Raji (cell line): ENCODE measurements around the gene LMTK3.

ENCODE experiments used
- POLR2A ChIP-seq: IDR thresholded peaks from 2 replicates; pipeline ENCODE4 v1.6.1; 2011; ENCODE audit warnings: low read depth, low read length, control low read depth; ENCODE audit not compliant: insufficient read depth

LMTK3 gene

GRCh38 chr19:48455171-48455907, 56.3 kb downstream of the LMTK3 start, which contains the start of gene KCNJ14:
Gene KCNJ14 (plus strand): TSS chr19:48455574. CDS start chr19:48461725, 6,151 bp downstream.
- TF ChIP-seq POLR2A, result no peak

DNA sequence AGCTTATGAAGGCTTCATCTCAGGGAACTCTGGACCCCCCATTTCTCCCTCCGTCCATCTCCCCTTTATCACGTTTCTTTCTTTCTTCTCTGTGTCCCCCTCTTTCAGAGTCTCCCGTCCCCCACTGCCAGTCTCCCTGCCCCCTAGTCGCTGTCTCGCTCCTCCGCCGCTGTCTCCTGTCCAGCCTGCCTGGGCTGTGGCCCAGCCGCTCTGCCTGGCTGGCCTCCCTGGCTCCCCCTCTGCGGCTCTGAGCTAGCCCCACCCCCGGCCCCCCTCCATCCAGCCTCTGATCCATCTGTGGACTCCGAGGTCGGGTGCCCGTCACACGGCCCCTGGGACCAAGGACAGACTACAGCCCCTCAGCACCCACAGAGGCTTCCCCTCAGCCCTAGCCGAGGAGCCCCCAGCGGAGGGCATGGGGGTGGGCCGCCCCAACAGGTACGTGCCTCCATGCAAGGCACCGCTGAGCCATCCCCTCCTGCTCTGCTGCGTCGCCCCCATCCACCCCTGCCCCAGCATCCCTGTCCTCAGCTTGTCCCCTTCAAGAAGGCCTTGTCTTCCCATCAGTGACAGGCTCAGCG, 57.4 kb downstream of the LMTK3 start:
- TF ChIP-seq POLR2A, result no peak

- TF ChIP-seq POLR2A, result no peak
Observed at GRCh38 chr19:48452289-48453190, 59.1 kb downstream of the LMTK3 start.

GRCh38 chr19:48451624-48452023, 60.0 kb downstream of the LMTK3 start:
- TF ChIP-seq POLR2A, result no peak

DNA sequence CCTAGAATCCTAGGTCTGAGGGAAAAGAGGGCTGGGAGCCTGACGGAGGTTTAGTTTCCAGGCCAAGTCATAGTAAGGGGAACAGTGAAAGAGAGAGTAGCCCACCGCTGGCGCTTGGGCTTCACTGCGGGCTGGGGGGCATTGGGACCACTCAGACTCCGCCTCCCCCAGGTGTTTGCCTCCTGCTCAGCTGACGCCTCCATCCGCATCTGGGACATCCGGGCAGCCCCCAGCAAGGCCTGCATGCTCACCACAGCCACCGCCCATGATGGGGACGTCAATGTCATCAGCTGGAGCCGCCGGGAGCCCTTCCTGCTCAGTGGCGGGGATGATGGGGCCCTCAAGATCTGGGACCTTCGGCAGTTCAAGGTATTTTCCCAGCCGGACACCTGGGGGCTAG, 60.8 kb downstream of the LMTK3 start:
- TF ChIP-seq POLR2A, result no peak

DNA sequence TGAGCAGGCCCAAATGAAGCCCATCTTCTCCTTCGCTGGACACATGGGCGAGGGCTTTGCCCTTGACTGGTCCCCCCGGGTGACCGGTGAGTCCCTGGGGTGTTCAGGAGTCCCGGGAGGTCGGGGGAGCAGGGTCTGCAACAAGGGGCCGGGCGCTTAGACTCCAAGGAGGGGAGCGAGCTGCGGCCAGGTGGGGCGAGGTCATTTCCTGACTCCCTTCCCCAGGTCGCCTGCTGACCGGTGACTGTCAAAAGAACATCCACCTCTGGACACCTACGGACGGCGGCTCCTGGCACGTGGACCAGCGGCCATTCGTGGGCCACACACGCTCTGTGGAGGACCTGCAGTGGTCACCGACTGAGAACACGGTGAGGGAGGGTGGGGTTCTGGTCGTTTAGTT, 61.2 kb downstream of the LMTK3 start:
- TF ChIP-seq POLR2A, result no peak

GRCh38 chr19:48448563-48448962, 63.1 kb downstream of the LMTK3 start:
- TF ChIP-seq POLR2A, result no peak

GRCh38 chr19:48446579-48446978, 65.1 kb downstream of the LMTK3 start:
- TF ChIP-seq POLR2A, result no peak

DNA sequence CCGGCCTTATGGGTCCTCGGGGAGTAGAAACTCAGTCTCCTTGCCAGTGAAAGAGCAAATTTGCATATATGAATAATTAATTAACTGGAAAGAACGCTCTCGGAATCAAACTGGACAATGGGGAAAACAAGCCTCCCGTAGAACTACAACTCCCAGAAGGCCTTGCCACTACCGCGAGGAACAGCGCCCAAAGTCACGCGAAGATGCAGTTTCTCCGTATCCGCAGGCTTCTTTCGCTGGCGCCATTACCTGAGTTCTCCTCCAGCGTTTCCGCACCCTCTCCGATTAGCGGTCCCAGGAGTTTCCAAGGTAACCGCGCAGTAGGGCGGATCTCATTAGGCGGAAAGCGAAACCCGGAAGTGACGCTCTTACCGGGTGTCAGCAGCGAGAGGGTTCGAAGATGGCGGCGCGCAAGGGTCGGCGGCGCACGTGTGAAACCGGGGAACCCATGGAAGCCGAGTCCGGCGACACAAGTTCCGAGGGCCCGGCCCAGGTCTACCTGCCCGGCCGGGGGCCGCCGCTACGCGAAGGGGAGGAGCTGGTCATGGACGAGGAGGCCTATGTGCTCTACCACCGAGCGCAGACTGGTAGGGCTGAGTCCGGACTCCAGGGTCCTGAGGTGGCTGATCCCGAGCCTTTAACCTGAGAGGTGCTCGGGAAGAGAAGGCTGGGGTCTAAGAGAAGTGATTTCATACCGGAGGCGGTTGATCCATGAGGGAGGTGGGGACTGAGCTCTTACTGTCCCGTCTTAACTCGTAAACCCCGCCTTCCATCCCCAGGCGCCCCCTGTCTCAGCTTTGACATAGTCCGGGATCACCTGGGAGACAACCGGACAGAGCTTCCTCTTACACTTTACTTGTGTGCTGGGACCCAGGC, 65.8 kb downstream of the LMTK3 start, which contains the start of gene GRWD1:
Gene GRWD1, plus strand, starts transcription at position 378 of the 876 bp plus-strand sequence. Its CDS starts 23 bp downstream, at position 401.
- peak; percentile 86 for TF ChIP-seq POLR2A

- TF ChIP-seq POLR2A, result no peak
Observed at GRCh38 chr19:48445256-48445605, 66.4 kb downstream of the LMTK3 start.

DNA sequence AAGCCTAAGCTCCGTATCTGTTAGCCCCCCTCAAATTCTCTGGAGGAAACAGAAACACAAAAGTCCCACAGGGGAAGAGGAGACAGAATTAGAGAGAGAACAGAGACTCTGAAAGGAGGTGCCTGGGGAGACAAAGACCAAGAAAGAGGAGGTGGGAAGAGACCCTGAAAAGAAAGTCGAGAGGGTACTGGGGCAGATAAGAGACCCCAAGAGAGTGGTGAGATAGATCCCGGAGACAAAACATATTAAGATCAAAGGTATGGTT, 66.8 kb downstream of the LMTK3 start:
- no peak for TF ChIP-seq POLR2A

DNA sequence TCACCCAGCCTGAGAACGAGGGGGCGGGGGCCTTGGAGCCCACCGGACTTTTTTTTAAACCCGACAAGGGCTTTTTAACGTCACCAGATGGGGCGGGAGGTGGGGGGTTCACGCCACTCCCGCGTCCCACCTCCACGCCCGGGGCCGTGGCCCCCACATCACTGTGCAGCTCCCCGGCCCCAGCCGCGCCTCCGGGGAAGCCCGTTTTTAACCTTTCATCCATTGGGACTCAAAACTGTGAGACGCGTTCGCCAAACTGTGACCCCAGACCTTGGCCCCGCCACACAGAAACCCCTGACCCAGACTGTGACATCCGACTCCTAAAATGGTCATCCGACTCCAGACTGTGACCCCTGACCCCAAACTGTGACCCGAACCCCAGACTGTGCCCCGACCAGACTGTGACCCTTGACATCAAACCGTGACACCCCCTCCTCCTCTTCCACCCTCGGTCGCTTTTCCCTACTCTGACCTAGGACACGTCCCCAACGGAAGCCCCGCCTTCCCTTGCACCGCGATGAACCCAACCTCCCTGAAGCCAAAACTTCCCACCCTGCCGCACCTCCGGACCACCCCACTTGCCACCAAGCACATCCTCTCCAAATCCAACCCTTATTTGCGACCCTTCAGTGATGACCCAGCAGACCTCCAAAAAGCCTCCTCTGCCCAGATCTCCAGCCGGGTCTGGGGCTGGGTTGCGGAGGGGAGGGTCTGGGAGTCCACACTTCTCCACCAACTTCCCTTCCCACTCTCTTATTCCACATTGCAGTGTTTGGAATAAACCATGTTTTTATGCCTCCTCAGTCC, 67.3 kb downstream of the LMTK3 start:
- no peak for TF ChIP-seq POLR2A

- TF ChIP-seq POLR2A, result no peak
Observed at GRCh38 chr19:48443731-48444128, 67.9 kb downstream of the LMTK3 start.

DNA sequence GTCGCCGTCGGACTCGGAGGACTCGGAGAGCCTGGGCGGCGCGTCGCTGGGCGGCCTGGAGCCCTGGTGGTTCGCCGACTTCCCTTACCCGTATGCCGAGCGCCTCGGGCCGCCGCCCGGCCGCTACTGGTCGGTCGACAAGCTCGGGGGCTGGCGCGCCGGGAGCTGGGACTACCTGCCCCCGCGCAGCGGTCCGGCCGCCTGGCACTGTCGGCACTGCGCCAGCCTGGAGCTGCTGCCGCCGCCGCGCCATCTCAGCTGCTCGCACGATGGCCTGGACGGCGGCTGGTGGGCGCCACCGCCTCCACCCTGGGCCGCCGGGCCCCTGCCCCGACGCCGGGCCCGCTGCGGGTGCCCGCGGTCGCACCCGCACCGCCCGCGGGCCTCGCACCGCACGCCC, 68.4 kb downstream of the LMTK3 start:
- TF ChIP-seq POLR2A, result no peak
